Measurements from ENCODE around the gene RHD. TPM values are rescaled to one million over a fixed set of nuclear protein-coding genes. Genes with fewer than 3 reads are reported as not detected.
"Not testable (repeated sequence)": the region's sequence is repeated elsewhere in the genome, so short reads cannot be mapped to it uniquely, and the experiment has no call there.

Gene RHD
- total and polyA plus RNA-seq, 2 experiments from 2014 or later = 0.21 to 0.26 TPM

GRCh38 chr1:25320314-25320938, 48.1 kb downstream of the RHD start:
- not testable (repeated sequence) for ATAC-seq; H3K9me3 Mint-ChIP-seq; H3K36me3 Mint-ChIP-seq (ENCODE audit: low read depth); H3K4me2 ChIP-seq; H3K27ac ChIP-seq (ENCODE audit: low read depth); H3K4me3 Mint-ChIP-seq; H2AFZ ChIP-seq; H3K27me3 ChIP-seq (ENCODE audit: insufficient read depth); H3K9me2 ChIP-seq (ENCODE audit: insufficient read depth); DNase-seq (ENCODE audit: low spot score); H3K27me3 Mint-ChIP-seq (ENCODE audit: insufficient read depth, low read depth, poor library complexity); H3K79me2 ChIP-seq (replicated peaks; ENCODE audit: insufficient read depth); H3K4me3 ChIP-seq; H3F3A ChIP-seq (replicated peaks; ENCODE audit: low read depth); H4K20me1 ChIP-seq (replicated peaks; ENCODE audit: insufficient read depth); H3K4me1 ChIP-seq (ENCODE audit: insufficient read depth); H3K36me3 ChIP-seq (ENCODE audit: insufficient read depth); H3K27ac Mint-ChIP-seq
- peaks cover 10% of the 10 kb centered on the region; the same call in 2 of the 3 replicates for H3K4me1 Mint-ChIP-seq

GRCh38 chr1:25322127-25322526, 49.8 kb downstream of the RHD start:
- H4K20me1 ChIP-seq (replicated peaks; ENCODE audit: insufficient read depth); H3K27me3 ChIP-seq (ENCODE audit: insufficient read depth); H3K27me3 Mint-ChIP-seq (ENCODE audit: insufficient read depth, low read depth, poor library complexity); H3K27ac ChIP-seq (ENCODE audit: low read depth); H3K4me2 ChIP-seq; H3K4me1 ChIP-seq (ENCODE audit: insufficient read depth); H3K9me2 ChIP-seq (ENCODE audit: insufficient read depth); H3K36me3 Mint-ChIP-seq (ENCODE audit: low read depth); H2AFZ ChIP-seq; H3K4me3 ChIP-seq; H3F3A ChIP-seq (replicated peaks; ENCODE audit: low read depth); H3K4me3 Mint-ChIP-seq; H3K9me3 Mint-ChIP-seq; H3K36me3 ChIP-seq (ENCODE audit: insufficient read depth); ATAC-seq; H3K79me2 ChIP-seq (replicated peaks; ENCODE audit: insufficient read depth); H3K27ac Mint-ChIP-seq: not testable (repeated sequence)
- peak; percentile 5 for DNase-seq (ENCODE audit: low spot score)
- H3K4me1 Mint-ChIP-seq = peaks cover 10% of the 10 kb centered on the region; the same call in 2 of the 3 replicates

- H3F3A ChIP-seq (replicated peaks; ENCODE audit: low read depth); H3K4me2 ChIP-seq; H3K79me2 ChIP-seq (replicated peaks; ENCODE audit: insufficient read depth); H3K4me1 ChIP-seq (ENCODE audit: insufficient read depth); H3K27ac ChIP-seq (ENCODE audit: low read depth); H3K27ac Mint-ChIP-seq; ATAC-seq; H3K4me3 ChIP-seq; H3K4me3 Mint-ChIP-seq; H3K36me3 ChIP-seq (ENCODE audit: insufficient read depth); H4K20me1 ChIP-seq (replicated peaks; ENCODE audit: insufficient read depth); H2AFZ ChIP-seq; DNase-seq (ENCODE audit: low spot score); H3K27me3 ChIP-seq (ENCODE audit: insufficient read depth); H3K9me2 ChIP-seq (ENCODE audit: insufficient read depth); H3K27me3 Mint-ChIP-seq (ENCODE audit: insufficient read depth, low read depth, poor library complexity); H3K9me3 Mint-ChIP-seq; H3K36me3 Mint-ChIP-seq (ENCODE audit: low read depth): not testable (repeated sequence)
- H3K4me1 Mint-ChIP-seq = peaks cover 10% of the 10 kb centered on the region; the same call in 2 of the 3 replicates
Measured at GRCh38 chr1:25324407-25324806, 52.1 kb downstream of the RHD start.

- not testable (repeated sequence) for H3K27ac Mint-ChIP-seq; H3K4me3 ChIP-seq; H3K4me3 Mint-ChIP-seq; H3K27me3 Mint-ChIP-seq (ENCODE audit: insufficient read depth, low read depth, poor library complexity); H3K27me3 ChIP-seq (ENCODE audit: insufficient read depth); H3K36me3 Mint-ChIP-seq (ENCODE audit: low read depth); H3K4me1 Mint-ChIP-seq; ATAC-seq; H3K9me2 ChIP-seq (ENCODE audit: insufficient read depth); H3K4me1 ChIP-seq (ENCODE audit: insufficient read depth); H2AFZ ChIP-seq; H3K36me3 ChIP-seq (ENCODE audit: insufficient read depth); H3K27ac ChIP-seq (ENCODE audit: low read depth); H4K20me1 ChIP-seq (replicated peaks; ENCODE audit: insufficient read depth); H3K4me2 ChIP-seq; H3F3A ChIP-seq (replicated peaks; ENCODE audit: low read depth); H3K9me3 Mint-ChIP-seq; H3K79me2 ChIP-seq (replicated peaks; ENCODE audit: insufficient read depth); DNase-seq (ENCODE audit: low spot score)
Measured at GRCh38 chr1:25327864-25328790, 55.8 kb downstream of the RHD start.

GRCh38 chr1:25328791-25329185, 56.5 kb downstream of the RHD start:
- H3K27me3 Mint-ChIP-seq (ENCODE audit: insufficient read depth, low read depth, poor library complexity); H3K4me3 Mint-ChIP-seq; ATAC-seq; H3K9me3 Mint-ChIP-seq; H3K36me3 ChIP-seq (ENCODE audit: insufficient read depth); H3K27ac ChIP-seq (ENCODE audit: low read depth); H3K4me3 ChIP-seq; H3F3A ChIP-seq (replicated peaks; ENCODE audit: low read depth); DNase-seq (ENCODE audit: low spot score); H3K27me3 ChIP-seq (ENCODE audit: insufficient read depth); H3K27ac Mint-ChIP-seq; H3K4me1 Mint-ChIP-seq; H3K9me2 ChIP-seq (ENCODE audit: insufficient read depth); H2AFZ ChIP-seq; H4K20me1 ChIP-seq (replicated peaks; ENCODE audit: insufficient read depth); H3K79me2 ChIP-seq (replicated peaks; ENCODE audit: insufficient read depth); H3K4me2 ChIP-seq; H3K4me1 ChIP-seq (ENCODE audit: insufficient read depth); H3K36me3 Mint-ChIP-seq (ENCODE audit: low read depth): not testable (repeated sequence)

GRCh38 chr1:25329336-25329735, 57.0 kb downstream of the RHD start:
- not testable (repeated sequence) for H3K79me2 ChIP-seq (replicated peaks; ENCODE audit: insufficient read depth); DNase-seq (ENCODE audit: low spot score); H2AFZ ChIP-seq; H3K4me3 ChIP-seq; H3K36me3 Mint-ChIP-seq (ENCODE audit: low read depth); H3F3A ChIP-seq (replicated peaks; ENCODE audit: low read depth); H3K4me2 ChIP-seq; H3K4me1 Mint-ChIP-seq; H3K27me3 ChIP-seq (ENCODE audit: insufficient read depth); H3K27ac ChIP-seq (ENCODE audit: low read depth); H3K4me3 Mint-ChIP-seq; H3K36me3 ChIP-seq (ENCODE audit: insufficient read depth); H3K9me3 Mint-ChIP-seq; H4K20me1 ChIP-seq (replicated peaks; ENCODE audit: insufficient read depth); H3K4me1 ChIP-seq (ENCODE audit: insufficient read depth); H3K27me3 Mint-ChIP-seq (ENCODE audit: insufficient read depth, low read depth, poor library complexity); H3K9me2 ChIP-seq (ENCODE audit: insufficient read depth); H3K27ac Mint-ChIP-seq; ATAC-seq

All from GM23338 (cell line).